Stomach smooth muscle (tissue), 2 donors: ENCODE results near the gene LSM10.

ENCODE experiments used
- H3K27ac ChIP-seq: one replicate; pipeline ENCODE4 v1.7.0; 2013; ENCODE audit warnings: mild to moderate bottlenecking, low read length, inconsistent platforms
- H3K27me3 ChIP-seq, 2 donors: one replicate each; pipeline ENCODE4 v1.7.0; 2013; ENCODE audit warnings: low read length in 2 of 2; ENCODE audit not compliant: insufficient read depth in 2 of 2, control insufficient read depth in 1 of 2
- H3K36me3 ChIP-seq, 2 donors: one replicate each; pipeline ENCODE4 v1.7.0; 2013; ENCODE audit warnings: low read length in 2 of 2; ENCODE audit not compliant: control insufficient read depth in 2 of 2, insufficient read depth in 2 of 2
- H3K4me1 ChIP-seq: one replicate; pipeline ENCODE4 v1.7.0; 2013; ENCODE audit warnings: low read length; ENCODE audit not compliant: control insufficient read depth, insufficient read depth
- H3K4me3 ChIP-seq, 2 donors: one replicate each; pipeline ENCODE4 v1.7.0; 2013; ENCODE audit warnings: low read length in 2 of 2
- H3K9ac ChIP-seq, 2 donors: one replicate each; pipeline ENCODE4 v1.7.0; 2013; ENCODE audit warnings: low read length in 2 of 2, mild to moderate bottlenecking in 1 of 2
- H3K9me3 ChIP-seq, 2 donors: one replicate each; pipeline ENCODE4 v1.7.0; 2013; ENCODE audit warnings: low read length in 2 of 2; ENCODE audit not compliant: control insufficient read depth in 2 of 2
- donor health status: healthy.
- donor health status: Pancreatic carcinoma.

The LSM10 gene

DNA sequence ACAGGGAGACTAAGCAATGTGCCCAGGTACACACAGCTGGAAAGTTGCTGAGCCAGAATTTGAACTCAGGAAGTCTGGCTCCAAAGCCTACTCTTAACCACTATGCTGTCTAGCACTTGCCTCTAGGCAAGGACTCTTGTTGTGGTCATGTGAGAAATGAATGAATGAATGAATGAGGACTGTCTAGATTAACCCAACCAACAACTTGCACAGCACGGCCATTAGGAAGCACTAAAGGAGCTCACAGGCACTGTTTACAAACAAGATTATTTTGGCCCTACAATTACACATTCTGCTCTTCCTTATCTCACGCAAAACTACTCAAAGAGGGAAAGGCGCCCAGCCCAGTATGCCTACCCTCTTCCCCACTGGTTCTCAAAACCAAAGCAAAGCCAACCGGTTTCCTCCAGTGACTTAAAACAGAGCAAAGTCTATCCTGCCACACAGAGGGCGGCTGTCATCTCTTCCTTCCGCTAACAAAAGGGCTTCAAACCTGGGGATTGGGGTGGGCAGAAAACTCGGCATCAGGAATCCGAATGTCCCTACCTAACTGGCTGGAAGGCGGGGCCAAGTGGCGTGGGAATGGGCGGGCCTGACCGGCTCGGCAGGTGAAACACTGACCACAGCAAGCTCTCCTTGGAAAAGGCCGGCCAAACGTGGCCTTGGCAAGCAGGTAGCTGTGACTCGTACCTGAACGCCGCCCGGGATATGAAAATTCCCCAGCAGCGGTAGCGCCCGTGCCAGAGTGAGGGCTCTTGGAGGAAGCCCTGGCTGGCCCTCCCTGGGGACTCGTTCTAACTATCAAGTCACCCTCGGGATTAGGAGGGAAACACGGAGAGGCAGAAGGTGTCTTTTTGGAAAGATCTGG, 12.9 kb downstream of the LSM10 start:
- H3K9ac ChIP-seq = peak overlapping the region; percentile 90 to 92
- peaks cover 67% of the 10 kb centered on the region for H3K4me1 ChIP-seq
- H3K27ac ChIP-seq = peak overlapping the region; percentile 99
- H3K9me3 ChIP-seq = no peaks in the 10 kb centered on the region
- no peaks in the 10 kb centered on the region for H3K27me3 ChIP-seq
- peak overlapping the region; percentile 93 for H3K4me3 ChIP-seq
- H3K36me3 ChIP-seq = peaks cover 2% of the 10 kb centered on the region in 2 donors

DNA sequence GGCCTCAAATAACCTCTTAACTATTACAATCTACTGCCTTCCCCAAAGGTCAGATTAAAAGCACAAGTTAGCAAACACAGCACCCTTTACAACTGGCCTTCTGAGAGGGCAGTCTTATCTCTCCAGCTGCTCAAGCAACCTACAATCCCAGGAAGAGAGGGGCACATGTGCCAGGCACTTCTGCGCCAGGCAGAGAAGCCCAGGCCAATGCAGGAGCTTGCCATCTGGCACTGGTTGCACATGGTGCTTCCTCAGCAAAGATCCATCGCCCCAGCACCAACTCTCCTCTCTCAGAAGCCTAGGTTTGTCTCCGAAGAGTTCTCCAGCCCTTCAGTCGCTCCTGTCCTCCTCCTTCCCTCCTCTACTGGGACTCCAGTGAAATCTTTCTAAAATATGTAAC, 14.5 kb downstream of the LSM10 start:
- H3K27ac ChIP-seq = peak overlapping the region; percentile 24
- peaks cover 0 to 2% of the 10 kb centered on the region in 2 donors for H3K36me3 ChIP-seq
- H3K4me3 ChIP-seq = peak overlapping the region in 1 of 2 donors; percentile 29
- H3K27me3 ChIP-seq = no peaks in the 10 kb centered on the region
- peak overlapping the region in 1 of 2 donors; percentile 42 for H3K9ac ChIP-seq
- peaks cover 52% of the 10 kb centered on the region for H3K4me1 ChIP-seq
- no peaks in the 10 kb centered on the region for H3K9me3 ChIP-seq

DNA sequence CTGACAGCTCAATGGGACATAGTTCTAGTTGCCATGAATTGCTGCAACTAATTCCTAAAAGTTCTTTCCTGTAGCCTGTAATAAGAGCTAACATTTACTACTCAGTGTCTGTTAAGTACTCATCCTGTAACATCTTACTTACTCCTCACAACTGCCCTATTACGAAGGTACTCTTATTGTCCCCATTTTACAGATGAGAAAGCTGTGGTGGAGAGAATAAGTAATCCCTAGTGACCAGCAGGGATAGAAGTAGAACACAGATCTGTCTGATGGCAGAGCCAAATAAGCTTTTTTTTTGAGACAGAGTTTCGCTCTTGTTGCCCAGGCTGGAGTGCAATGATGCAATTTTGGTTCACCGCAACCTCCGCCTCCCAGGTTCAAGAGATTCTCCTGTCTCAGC, 15.0 kb downstream of the LSM10 start:
- peaks cover 47% of the 10 kb centered on the region for H3K4me1 ChIP-seq
- H3K4me3 ChIP-seq = no peak overlapping the region
- no peak overlapping the region for H3K27ac ChIP-seq
- H3K9ac ChIP-seq = no peak overlapping the region
- no peaks in the 10 kb centered on the region for H3K27me3 ChIP-seq
- no peaks in the 10 kb centered on the region for H3K9me3 ChIP-seq
- H3K36me3 ChIP-seq = peaks cover 2 to 3% of the 10 kb centered on the region in 2 donors

DNA sequence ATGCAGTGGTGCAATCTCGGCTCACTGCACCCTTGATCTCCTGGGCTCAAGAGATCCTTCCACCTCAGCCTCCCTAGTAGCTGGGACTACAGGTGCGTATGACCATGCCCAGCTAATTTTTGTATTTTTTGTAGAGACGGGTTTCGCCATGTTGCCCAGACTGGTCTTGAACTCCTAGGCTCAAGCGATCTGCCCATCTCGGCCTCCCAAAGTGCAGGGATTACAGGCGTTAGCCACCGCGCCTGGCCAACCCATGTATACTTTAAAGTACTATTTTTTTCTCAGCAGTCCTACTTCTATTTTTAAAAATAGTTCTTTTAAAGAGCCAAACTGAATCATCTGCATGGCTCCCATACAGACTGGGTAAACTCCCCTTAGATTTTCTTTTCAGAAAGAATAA, 15.5 kb downstream of the LSM10 start:
- no peak overlapping the region for H3K27ac ChIP-seq
- H3K4me3 ChIP-seq = no peak overlapping the region
- no peak overlapping the region for H3K9ac ChIP-seq
- H3K27me3 ChIP-seq = no peaks in the 10 kb centered on the region
- H3K4me1 ChIP-seq = peaks cover 42% of the 10 kb centered on the region
- peaks cover 2 to 4% of the 10 kb centered on the region in 2 donors for H3K36me3 ChIP-seq
- no peaks in the 10 kb centered on the region for H3K9me3 ChIP-seq

DNA sequence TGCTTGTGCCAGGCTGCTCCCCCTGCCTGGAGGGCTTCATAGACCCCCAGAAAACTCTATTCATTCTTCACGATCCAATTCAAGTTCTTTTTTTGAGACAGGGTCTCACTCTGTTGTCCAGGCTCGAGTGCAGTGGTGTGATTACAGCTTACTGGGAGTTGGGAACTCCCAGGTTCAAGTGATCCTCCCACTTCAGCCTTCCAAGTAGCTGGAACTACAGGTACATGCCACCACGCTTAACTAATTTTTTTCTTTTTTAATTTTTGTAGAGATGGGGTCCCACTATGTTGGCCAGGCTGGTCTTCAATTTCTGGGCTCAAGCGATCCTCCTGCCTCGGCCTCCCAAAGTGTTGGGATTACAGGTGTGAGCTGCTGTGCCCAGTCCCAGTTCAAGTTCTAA, 16.3 kb downstream of the LSM10 start:
- H3K4me1 ChIP-seq = peaks cover 35% of the 10 kb centered on the region
- no peaks in the 10 kb centered on the region for H3K9me3 ChIP-seq
- no peak overlapping the region for H3K9ac ChIP-seq
- H3K36me3 ChIP-seq = peaks cover 2 to 4% of the 10 kb centered on the region in 2 donors
- no peaks in the 10 kb centered on the region for H3K27me3 ChIP-seq
- H3K4me3 ChIP-seq = no peak overlapping the region
- no peak overlapping the region for H3K27ac ChIP-seq

DNA sequence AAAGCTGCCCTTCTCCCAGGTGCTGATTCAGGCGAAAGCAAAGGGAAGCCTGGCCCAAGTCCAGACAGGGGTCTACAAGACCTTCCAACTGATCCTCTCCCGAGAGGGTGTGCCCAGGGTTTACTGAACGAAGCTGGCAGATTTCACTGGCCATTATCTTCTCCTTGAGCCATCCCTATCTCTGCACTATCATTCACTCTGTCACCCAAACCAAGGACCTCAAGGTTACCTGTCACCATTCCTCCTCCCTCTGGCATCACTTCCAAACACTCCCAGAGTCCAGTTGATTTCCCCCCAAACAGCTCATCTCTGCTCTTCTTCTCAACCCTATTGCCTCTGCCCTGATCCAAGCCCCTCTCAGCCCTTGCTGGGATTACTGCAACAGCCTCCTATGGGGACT, 16.9 kb downstream of the LSM10 start:
- H3K27ac ChIP-seq = no peak overlapping the region
- no peak overlapping the region for H3K4me3 ChIP-seq
- no peaks in the 10 kb centered on the region for H3K9me3 ChIP-seq
- peaks cover 40% of the 10 kb centered on the region for H3K4me1 ChIP-seq
- H3K36me3 ChIP-seq = peaks cover 2 to 4% of the 10 kb centered on the region in 2 donors
- no peaks in the 10 kb centered on the region for H3K27me3 ChIP-seq
- H3K9ac ChIP-seq = peak overlapping the region in 1 of 2 donors; percentile 21

DNA sequence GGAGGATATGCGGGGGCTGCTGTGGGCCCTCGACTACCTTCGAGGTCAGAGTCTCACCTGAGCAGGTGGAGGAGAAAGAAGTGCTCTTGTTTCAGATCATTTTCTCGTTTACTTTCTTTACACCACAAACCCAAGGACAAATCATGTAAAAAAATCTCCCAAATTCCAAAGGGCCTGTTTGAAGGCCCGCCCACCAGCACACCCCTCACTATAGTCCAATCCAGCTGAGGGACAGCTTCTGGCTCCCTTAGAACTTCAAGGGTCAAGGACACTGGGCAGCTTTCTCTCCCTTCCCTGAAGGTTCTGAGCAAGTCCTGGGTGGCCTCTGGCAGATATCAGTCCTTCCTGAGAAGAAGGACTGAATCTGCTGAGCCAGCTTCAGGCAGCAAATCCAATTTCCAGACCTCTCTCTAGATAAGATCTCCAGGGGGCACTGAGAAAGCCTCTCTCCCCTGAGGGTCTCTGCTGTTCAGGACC, 17.5 kb downstream of the LSM10 start:
- Histone ChIP-seq H3K4me1 (peaks cover 43% of the 10 kb centered on the region), H3K27ac (no peak overlapping the region)

DNA sequence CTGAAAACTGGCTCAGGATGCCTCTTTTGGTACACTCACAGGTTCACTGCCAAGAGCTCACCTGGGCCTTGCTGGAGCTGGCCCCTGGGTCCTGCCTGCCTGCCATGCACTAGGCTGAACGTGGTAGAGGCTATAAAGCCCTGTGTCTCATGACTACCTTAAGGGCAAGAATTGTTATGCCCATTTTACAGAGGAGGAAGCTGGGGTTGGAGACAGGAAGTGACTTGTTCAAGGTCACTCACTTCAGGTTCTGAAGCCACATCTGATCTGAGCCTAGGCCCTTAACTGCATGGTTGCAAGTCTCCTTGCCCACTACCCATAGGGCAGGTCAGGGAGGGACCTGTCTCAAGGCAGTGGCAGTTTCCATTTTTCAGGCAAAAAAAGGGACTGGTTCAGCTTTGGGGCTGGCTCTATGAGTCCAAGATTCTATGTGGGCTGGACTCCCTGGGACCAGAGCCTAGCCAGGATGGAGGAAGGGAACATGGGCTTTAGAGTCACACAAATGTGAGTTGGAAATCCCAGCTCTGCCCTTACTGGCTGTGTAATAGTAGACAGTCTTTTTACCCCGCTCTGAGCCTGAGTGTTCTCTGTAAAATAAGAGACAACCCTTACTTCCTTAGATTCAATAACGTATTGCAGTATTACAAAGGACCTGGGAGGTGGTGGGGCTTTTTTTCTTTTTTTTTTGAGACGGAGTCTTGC, 19.8 kb downstream of the LSM10 start:
- H3K9ac ChIP-seq = no peak overlapping the region
- H3K9me3 ChIP-seq = no peaks in the 10 kb centered on the region
- peaks cover 2 to 4% of the 10 kb centered on the region in 2 donors for H3K36me3 ChIP-seq
- H3K4me3 ChIP-seq = no peak overlapping the region
- H3K4me1 ChIP-seq = peaks cover 46% of the 10 kb centered on the region
- H3K27me3 ChIP-seq = no peaks in the 10 kb centered on the region
- H3K27ac ChIP-seq = peak overlapping the region; percentile 18

More for the DNA sequence above, 17.5 kb downstream of the LSM10 start:
- Histone ChIP-seq H3K4me3 (no peak overlapping the region), H3K27me3 (no peaks in the 10 kb centered on the region), H3K9ac (peak overlapping the region in 1 of 2 donors; percentile 36), H3K36me3 (peaks cover 2 to 4% of the 10 kb centered on the region in 2 donors), H3K9me3 (no peaks in the 10 kb centered on the region)

DNA sequence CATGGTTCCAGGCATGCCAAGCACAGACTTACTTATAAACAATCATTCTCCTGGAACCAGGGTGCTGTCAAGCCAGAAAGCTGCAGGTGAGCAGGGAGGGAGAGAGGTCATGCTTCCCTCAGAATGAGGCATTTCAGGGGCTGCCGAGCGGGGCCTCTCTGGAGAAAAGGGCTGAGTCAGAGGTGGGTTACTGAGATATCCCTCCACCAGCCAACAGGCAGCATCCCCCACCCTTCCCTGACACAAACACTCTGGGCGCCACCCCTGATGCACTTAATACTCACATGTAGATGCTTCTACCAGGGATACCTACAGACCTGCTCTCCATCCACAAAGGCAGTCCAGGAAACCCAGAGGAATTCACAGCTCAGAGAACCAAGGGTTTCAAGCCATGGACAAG, 25.1 kb downstream of the LSM10 start:
- H3K4me3 ChIP-seq = no peak overlapping the region
- no peaks in the 10 kb centered on the region for H3K9me3 ChIP-seq
- peak overlapping the region; percentile 95 for H3K27ac ChIP-seq
- peak overlapping the region in 1 of 2 donors; percentile 67 for H3K9ac ChIP-seq
- peaks cover 4 to 5% of the 10 kb centered on the region in 2 donors for H3K36me3 ChIP-seq
- H3K27me3 ChIP-seq = no peaks in the 10 kb centered on the region
- peaks cover 49% of the 10 kb centered on the region for H3K4me1 ChIP-seq

DNA sequence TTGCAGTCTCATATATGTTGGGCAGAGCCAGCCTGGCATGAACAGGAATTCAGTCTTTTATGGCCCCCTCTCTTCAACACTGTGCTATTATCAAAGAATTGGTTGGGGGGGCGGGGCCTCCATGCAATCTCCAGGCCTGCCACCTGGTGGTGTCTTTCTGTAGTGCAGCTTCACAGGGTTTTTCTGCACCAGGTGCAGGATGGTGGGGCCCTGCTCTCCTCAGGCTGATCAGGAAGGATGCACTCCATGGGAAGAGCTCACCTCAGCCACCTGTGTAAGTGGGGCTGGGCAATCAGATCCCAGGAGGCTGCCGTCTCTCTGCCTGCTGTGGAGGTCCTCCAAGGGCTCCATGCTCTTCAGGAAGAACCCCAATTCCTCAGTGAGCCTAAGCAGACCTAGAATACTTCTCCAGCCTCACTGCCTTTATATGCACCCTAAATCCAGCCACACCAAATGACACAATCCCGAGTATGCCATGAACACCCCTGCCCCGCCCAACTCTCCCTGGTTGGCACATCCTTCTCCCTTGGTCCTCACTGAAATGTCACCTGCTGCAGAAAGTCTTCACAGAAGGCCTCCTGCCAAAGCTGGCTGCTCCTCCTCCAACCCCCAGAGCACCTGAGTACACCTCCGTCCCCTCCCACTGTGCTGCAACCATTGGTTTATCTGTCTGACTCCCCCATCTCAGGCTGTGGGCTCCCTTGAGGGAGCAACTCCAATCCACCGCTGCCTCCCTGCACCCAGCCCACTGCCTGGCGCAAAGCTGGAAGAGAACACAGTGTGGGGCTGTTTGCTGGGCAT, 28.4 kb downstream of the LSM10 start:
- Histone ChIP-seq H3K4me1 (peaks cover 49% of the 10 kb centered on the region), H3K9me3 (no peaks in the 10 kb centered on the region), H3K9ac (no peak overlapping the region), H3K4me3 (no peak overlapping the region), H3K27me3 (no peaks in the 10 kb centered on the region), H3K27ac (no peak overlapping the region), H3K36me3 (peaks cover 10% of the 10 kb centered on the region in 2 donors)
